ENCODE data around the gene RECK. TPM values are rescaled to one million over a fixed set of nuclear protein-coding genes. Genes with fewer than 3 reads are reported as not detected.

RECK gene
- total RNA-seq, 2 experiments from 2014 or later, result 9.3 to 9.8 TPM

DNA sequence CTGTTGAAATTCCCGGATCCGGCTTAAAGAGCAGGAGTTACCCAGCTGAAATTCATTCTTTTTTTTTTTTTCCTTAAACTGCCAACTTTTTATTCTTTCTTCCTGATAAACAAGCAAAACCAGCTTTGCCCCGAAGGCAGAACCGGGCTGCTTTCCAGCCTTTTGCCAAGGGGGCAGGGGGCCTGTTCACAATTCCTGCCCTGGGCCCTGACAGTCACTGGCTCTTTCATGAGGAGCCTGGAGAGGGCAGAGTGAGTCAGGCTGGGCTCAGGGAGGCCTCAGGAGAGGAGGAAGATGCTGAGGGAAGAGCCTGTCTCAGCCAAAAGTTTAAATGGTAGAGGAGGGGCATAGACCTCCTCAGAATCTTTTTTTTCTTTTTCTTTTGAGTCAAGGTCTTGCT, 104.6 kb downstream of the RECK start:
- Mint-ChIP-seq H3K27me3 (no peaks in the 10 kb centered on the region), H3K4me1 (ENCODE audit: low read depth) (peaks cover 92% of the 10 kb centered on the region), H3K36me3 (ENCODE audit: low read depth) (peaks cover 30% of the 10 kb centered on the region), H3K27ac (peak overlapping the region; percentile 98), H3K9me3 (peaks cover 5% of the 10 kb centered on the region), H3K4me3 (peak overlapping the region; percentile 98)
- TF ChIP-seq, protein P1, sequence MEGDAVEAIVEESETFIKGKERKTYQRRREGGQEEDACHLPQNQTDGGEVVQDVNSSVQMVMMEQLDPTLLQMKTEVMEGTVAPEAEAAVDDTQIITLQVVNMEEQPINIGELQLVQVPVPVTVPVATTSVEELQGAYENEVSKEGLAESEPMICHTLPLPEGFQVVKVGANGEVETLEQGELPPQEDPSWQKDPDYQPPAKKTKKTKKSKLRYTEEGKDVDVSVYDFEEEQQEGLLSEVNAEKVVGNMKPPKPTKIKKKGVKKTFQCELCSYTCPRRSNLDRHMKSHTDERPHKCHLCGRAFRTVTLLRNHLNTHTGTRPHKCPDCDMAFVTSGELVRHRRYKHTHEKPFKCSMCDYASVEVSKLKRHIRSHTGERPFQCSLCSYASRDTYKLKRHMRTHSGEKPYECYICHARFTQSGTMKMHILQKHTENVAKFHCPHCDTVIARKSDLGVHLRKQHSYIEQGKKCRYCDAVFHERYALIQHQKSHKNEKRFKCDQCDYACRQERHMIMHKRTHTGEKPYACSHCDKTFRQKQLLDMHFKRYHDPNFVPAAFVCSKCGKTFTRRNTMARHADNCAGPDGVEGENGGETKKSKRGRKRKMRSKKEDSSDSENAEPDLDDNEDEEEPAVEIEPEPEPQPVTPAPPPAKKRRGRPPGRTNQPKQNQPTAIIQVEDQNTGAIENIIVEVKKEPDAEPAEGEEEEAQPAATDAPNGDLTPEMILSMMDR (IDR thresholded peaks at IDR 0.05), result no peak
- H3K27ac ChIP-seq (ENCODE audit: low read depth in 1 of 2, low read length in 2 of 2), result no peak overlapping the region
- ATAC-seq (ENCODE audit: poor library complexity) (no peak), DNase-seq (no peak)
- peaks cover 94% of the 10 kb centered on the region for H3K4me1 ChIP-seq (ENCODE audit: insufficient read depth, low read length)
- no peaks in the 10 kb centered on the region for H3K27me3 ChIP-seq (ENCODE audit: control insufficient read depth in 1 of 2, insufficient read depth in 2 of 2, low read length in 2 of 2)
- ChIA-PET CTCF (interaction anchor here (6.4 kb wide), 1 partner anchor 24 kb away, joined by 33 read pairs; no protein-coding TSS in a partner anchor), POLR2A (interaction anchor here (0.6 to 2.0 kb wide), 4 partner anchors 10 to 49 kb away, joined by 4 to 11 read pairs (median 8); partner anchors contain the start of gene CLTA)
- peaks cover 7 to 9% of the 10 kb centered on the region in 2 experiments for H3K9me3 ChIP-seq (ENCODE audit: control insufficient read depth in 1 of 2, insufficient read depth in 1 of 2, low read length in 2 of 2)
- peaks cover 15% of the 10 kb centered on the region for H3K36me3 ChIP-seq (ENCODE audit: insufficient read depth, low read length)
- no peak overlapping the region for H3K4me3 ChIP-seq (ENCODE audit: low read length)
- intact Hi-C loops (cut with DNase I, micrococcal nuclease), result no loop called here

DNA sequence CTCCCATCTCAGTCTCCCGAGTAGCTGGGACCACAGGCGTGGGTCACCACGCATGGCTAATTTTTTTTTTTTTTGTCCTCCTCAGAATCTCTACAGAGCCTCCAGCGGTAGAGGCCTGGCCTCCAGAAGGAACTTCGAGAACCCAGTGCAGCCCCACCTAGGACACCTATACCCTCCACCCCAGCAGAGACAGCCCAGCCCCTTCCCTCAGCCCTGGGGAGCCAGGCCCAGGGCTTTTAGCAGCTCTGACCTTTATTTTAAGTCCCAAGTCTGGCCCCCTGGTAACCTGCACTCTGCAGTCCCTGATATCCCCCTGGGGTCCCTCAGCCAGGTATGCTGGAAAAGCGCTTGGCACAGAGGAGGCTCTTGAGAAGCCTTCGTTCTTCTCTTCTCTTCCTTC, 105.0 kb downstream of the RECK start:
- peaks cover 7 to 12% of the 10 kb centered on the region in 2 experiments for H3K9me3 ChIP-seq (ENCODE audit: control insufficient read depth in 1 of 2, insufficient read depth in 1 of 2, low read length in 2 of 2)
- H3K36me3 ChIP-seq (ENCODE audit: insufficient read depth, low read length), result peaks cover 18% of the 10 kb centered on the region
- no peaks in the 10 kb centered on the region for H3K27me3 Mint-ChIP-seq
- H3K27me3 ChIP-seq (ENCODE audit: control insufficient read depth in 1 of 2, insufficient read depth in 2 of 2, low read length in 2 of 2), result no peaks in the 10 kb centered on the region
- H3K4me1 Mint-ChIP-seq (ENCODE audit: low read depth), result peaks cover 96% of the 10 kb centered on the region
- intact Hi-C loops (cut with DNase I, micrococcal nuclease), result no loop called here
- peak overlapping the region; percentile 64 for H3K4me3 Mint-ChIP-seq
- TF ChIP-seq, protein P1 (IDR thresholded peaks at IDR 0.05), result no peak
- no peak for ATAC-seq (ENCODE audit: poor library complexity)
- DNase-seq, result no peak
- no peak overlapping the region for H3K4me3 ChIP-seq (ENCODE audit: low read length)
- H3K4me1 ChIP-seq (ENCODE audit: insufficient read depth, low read length), result peaks cover 98% of the 10 kb centered on the region
- ChIA-PET POLR2A (interaction anchor here (0.6 to 2.0 kb wide), 3 partner anchors 10 to 49 kb away, joined by 4 to 11 read pairs (median 4); partner anchors contain the start of gene CLTA), CTCF (interaction anchor here (6.4 kb wide), 1 partner anchor 24 kb away, joined by 33 read pairs; no protein-coding TSS in a partner anchor)
- peak overlapping the region; percentile 98 for H3K27ac Mint-ChIP-seq
- peaks cover 7% of the 10 kb centered on the region for H3K9me3 Mint-ChIP-seq
- peak overlapping the region in 1 of 2 donors; percentile 84 for H3K27ac ChIP-seq (ENCODE audit: low read depth in 1 of 2, low read length in 2 of 2)
- H3K36me3 Mint-ChIP-seq (ENCODE audit: low read depth), result peaks cover 32% of the 10 kb centered on the region

GRCh38 chr9:36142510-36143244, 106.0 kb downstream of the RECK start:
- H3K36me3 Mint-ChIP-seq (ENCODE audit: low read depth), result peaks cover 35% of the 10 kb centered on the region
- no peaks in the 10 kb centered on the region for H3K27me3 ChIP-seq (ENCODE audit: control insufficient read depth in 1 of 2, insufficient read depth in 2 of 2, low read length in 2 of 2)
- H3K27ac Mint-ChIP-seq, result peak overlapping the region; percentile 98
- no peaks in the 10 kb centered on the region for H3K27me3 Mint-ChIP-seq
- H3K9me3 ChIP-seq (ENCODE audit: control insufficient read depth in 1 of 2, insufficient read depth in 1 of 2, low read length in 2 of 2), result peaks cover 7 to 12% of the 10 kb centered on the region in 2 experiments
- CTCF ChIA-PET, result interaction anchor here (1.5 to 6.4 kb wide), 3 partner anchors 23 to 48 kb away, joined by 3 to 33 read pairs (median 9); partner anchors contain the start of gene CLTA
- DNase-seq (peak in 3 of 14 experiments; percentile 51 to 60 (median 51)), ATAC-seq (ENCODE audit: poor library complexity) (no peak)
- peaks cover 98% of the 10 kb centered on the region for H3K4me1 Mint-ChIP-seq (ENCODE audit: low read depth)
- intact Hi-C loops (cut with DNase I, micrococcal nuclease), result no loop called here
- H3K9me3 Mint-ChIP-seq, result peaks cover 10% of the 10 kb centered on the region
- peak overlapping the region; percentile 53 to 84 for H3K27ac ChIP-seq (ENCODE audit: low read depth in 1 of 2, low read length in 2 of 2)
- peaks cover 99% of the 10 kb centered on the region for H3K4me1 ChIP-seq (ENCODE audit: insufficient read depth, low read length)
- peak overlapping the region; percentile 90 for H3K4me3 Mint-ChIP-seq
- peaks cover 18% of the 10 kb centered on the region for H3K36me3 ChIP-seq (ENCODE audit: insufficient read depth, low read length)
- TF ChIP-seq, protein P1 (IDR thresholded peaks at IDR 0.05), result no peak
- POLR2A ChIA-PET, result interaction anchor here (1.3 to 2.3 kb wide), 3 partner anchors 9 to 48 kb away, joined by 4 to 11 read pairs (median 8); partner anchors contain the start of gene CLTA
- peak overlapping the region; percentile 59 for H3K4me3 ChIP-seq (ENCODE audit: low read length)
